ENCODE measurements around the gene GIPR.
"Not testable (repeated sequence)": the region's sequence is repeated elsewhere in the genome, so short reads cannot be mapped to it uniquely, and the experiment has no call there.

Gene GIPR

GRCh38 chr19:45692187-45693105, 24.4 kb downstream of the GIPR start, which contains the start of gene QPCTL:
QPCTL (plus strand) TSS chr19:45692666; CDS start chr19:45692704, 38 bp downstream.
- DNase-seq, result peak; percentile 99

DNA sequence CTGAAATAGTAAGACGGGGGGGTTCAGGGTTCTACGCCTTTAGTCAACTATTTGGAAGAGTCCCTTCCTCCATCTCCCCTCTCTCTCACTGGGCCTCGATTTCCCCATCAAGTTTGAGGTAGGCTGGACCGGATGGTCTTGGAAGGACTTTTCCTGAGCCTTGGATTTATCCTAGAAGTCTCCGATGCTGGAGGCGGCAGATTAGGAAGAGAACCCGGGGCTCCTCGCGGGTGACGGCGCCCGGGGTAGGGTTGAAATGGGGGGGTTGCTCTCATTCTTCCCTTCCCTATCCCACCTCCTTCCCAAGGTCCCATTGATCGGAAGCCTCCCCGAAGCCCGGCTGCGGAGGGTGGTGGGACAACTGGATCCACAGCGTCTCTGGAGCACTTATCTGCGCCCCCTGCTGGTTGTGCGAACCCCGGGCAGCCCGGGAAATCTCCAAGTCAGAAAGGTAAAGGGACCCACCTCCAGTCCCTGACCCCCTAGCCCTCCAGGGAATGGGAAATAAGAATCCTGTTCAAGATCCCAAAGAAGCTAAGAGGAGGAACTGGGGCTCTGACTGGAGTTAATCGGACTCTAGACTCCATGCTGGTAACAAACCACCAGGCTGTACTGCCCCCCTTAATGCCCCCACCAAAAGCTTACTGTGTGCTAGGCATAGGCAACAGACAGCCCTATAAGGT, 25.2 kb downstream of the GIPR start:
- peak; percentile 46 for DNase-seq

- DNase-seq, result no peak
These were observed 33.7 kb downstream of the GIPR start for GRCh38 chr19:45701676-45702075.

GRCh38 chr19:45705115-45705514, 37.1 kb downstream of the GIPR start:
- DNase-seq, result no peak

- no peak for DNase-seq
These were observed 37.8 kb downstream of the GIPR start for GRCh38 chr19:45705710-45706415.

DNA sequence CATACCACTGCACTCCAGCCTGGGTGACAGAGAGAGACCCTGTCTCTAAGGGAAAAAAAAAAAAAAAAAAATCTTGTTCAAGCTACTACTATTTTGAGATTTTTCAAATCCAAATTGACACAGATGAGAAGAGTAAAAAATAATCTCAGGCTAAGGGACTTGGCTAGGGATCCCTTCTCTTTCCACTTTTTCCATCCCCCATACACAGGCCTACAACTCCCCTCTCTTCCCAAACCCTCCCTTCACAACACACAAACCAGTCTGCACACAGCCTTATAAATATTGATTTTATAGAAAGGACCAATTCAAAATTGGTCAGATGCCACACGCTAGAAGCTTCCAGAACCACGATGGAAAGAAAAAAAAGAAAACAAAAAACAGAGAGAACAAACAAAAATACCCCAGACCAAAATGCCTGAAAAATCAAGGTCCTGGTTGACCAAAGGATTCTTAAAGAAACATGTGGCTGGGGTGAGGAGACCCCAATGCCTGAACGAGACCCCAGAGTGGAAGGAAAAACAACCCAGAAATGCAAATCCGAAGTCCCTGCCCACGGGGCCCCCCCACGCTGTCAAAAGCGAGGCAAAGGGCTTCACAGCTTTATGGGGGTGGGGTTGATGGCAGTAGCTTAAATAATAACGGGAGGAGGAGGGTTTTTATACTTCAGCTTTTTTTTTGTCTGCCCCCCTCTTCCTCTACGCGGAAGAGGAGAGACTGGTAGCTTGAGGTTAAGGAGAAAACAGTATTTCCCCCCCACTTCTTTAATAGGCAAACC, 42.5 kb downstream of the GIPR start:
- no peak for DNase-seq

GRCh38 chr19:45711851-45712698, 44.1 kb downstream of the GIPR start:
- no peak for DNase-seq

DNA sequence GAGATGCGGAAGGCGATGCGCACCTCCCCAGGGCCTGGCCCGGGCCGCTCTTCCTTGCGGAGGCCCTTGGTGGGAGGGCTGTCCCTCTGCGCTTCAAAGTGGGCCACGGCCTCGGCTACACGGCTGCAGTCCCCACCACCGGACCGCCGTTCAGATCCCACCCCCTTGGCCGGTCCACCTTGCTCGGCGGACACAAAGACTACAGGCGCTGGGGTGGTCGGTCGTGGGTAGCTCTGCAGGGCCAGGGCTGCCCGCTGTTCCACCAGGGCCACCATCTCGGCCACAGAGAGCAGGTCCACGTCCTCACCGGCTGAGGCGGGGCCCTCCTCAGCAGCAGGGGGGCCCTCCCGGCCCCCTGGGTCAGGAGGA, 44.7 kb downstream of the GIPR start:
- no peak for DNase-seq

GRCh38 chr19:45713141-45713540, 45.1 kb downstream of the GIPR start:
- DNase-seq, result no peak

GRCh38 chr19:45715139-45715538, 47.1 kb downstream of the GIPR start:
- DNase-seq, result no peak

- no peak for DNase-seq
These were observed 48.5 kb downstream of the GIPR start for GRCh38 chr19:45716359-45717130.

GRCh38 chr19:45717131-45717982, 49.3 kb downstream of the GIPR start:
- DNase-seq, result peak; percentile 97

DNA sequence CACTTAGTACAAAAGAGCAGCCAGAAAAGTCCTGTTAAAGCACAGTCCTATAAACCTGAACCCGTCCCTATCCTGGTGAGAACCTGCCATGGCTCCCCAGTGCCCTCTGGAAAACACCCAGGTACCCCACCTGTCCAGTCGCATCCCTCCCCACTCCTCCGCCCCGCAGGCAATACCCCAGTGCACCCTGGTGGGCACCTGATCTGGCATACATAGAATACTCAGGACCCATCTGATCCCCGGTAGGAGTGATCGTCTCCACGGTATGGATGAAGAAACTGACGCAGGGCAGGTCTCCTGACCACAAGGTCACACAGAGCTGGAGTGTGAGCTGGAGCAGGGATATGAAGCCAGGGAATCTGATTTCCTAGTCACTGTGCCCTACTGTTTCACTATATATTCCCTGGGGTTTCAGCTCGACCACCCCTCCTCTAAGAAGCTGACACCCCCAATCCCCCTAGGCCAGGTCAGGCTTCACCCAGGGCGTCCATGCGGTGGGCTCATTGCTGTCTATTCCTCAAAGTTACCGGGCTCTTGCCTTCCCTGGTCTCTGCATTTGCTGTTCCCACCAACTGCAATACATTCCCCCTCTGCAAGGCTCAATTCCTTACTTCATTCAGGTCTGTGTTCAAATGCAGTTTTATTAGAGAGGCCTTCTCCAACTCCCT, 50.1 kb downstream of the GIPR start:
- no peak for DNase-seq

DNA sequence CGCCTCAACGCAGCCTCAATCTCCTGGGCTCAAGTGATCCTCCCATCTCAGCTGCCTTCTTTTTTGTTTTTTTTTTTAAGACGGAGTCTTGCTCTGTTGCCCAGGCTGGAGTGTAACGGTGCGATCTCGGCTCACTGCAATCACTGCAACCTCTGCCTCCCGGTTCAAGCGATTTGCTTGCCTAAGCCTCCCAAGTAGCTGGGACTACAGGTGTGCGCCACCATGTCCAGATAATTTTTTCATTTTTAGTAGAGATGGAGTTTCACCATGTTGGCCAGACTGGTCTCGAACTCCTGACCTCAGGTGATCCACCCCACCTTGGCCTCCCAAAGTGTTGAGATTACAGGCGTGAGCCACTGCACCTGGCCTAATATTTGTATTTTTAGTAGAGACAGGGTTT, 52.0 kb downstream of the GIPR start:
- not testable (repeated sequence) for DNase-seq

- not testable (repeated sequence) for DNase-seq
These were observed 60.7 kb downstream of the GIPR start for GRCh38 chr19:45728683-45729082.

DNA sequence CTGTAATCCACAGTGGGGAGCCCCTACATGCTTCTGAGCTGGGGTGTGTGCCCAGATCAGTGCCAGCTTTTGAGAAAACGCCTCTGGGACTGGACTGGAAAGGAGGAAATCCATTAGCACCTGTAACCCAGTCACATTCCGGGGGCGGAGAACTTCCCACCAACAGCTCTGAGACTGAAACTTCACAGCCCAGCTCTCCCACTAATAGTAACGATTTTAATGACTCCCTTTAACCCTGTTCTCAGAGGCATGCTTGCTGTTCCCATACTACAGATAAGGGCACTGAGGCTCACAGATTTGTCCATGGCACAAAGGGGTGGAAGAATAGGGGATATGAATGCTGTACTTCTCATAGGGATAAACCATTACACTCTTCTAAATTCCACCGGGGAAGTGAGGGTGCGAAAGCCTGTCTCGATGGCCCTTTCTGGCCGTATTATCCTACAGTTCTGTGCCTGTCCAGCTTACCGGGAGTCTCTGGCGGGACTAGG, 61.8 kb downstream of the GIPR start:
- no peak for DNase-seq

GRCh38 chr19:45730368-45731288, 62.6 kb downstream of the GIPR start, which contains the start of gene FBXO46:
FBXO46 (minus strand) TSS chr19:45730896; CDS start chr19:45713495, 17,401 bp downstream.
- DNase-seq, result peak; percentile 96

Data from KG1 (cell line).